ENCODE measurements around the gene P2RX6. TPM values are rescaled to one million over a fixed set of nuclear protein-coding genes. Genes with fewer than 3 reads are reported as not detected.
A peak's percentile ranks its signal among the peaks of the same experiment; 100 is the strongest.

The P2RX6 gene
- total RNA-seq, 5 donors from 2014 or later (not counting 1 experiment from before 2014, with no cell fraction given) = 0.29 to 1.6 (median 1.0) TPM

DNA sequence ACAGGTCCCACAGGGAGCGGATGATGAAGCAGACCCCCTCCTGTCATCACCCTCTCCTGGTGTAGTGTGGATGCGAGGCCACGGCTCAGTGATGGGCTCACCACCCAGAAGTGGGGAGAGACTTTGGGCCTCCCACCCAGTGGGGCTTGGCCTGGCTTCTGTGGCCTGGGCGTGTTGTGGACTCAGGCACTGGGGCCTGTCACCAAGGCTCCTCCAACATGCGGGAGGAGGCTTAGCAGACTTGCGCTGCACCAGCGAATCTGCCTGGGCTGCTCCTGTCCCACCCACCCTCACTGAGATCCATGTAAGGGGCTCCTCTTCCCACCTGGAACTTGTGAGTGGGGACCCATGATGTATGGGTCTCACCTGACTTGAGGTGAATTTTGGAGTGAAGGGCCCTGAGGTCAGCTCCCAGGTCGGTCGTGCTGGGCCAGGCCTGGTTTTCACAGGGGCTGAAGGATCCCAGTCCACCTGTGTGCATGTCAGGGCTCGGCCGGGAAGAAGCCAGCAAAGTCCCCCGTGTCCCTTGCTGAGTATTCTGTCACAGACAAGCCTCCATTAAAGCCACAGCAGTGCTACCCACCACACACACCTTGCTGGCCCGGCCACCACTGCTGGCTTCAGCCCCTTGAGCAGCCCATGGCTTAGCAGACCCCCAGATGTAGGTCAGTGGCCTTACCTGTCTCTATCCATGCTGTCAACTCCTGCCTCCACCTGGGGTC is 17.3 kb upstream of the P2RX6 start:
- no peak overlapping the region for H3K27ac Mint-ChIP-seq
- POLR2A ChIA-PET = no interaction called here
- no peak for ATAC-seq (replicated peaks in 1 of 4)

DNA sequence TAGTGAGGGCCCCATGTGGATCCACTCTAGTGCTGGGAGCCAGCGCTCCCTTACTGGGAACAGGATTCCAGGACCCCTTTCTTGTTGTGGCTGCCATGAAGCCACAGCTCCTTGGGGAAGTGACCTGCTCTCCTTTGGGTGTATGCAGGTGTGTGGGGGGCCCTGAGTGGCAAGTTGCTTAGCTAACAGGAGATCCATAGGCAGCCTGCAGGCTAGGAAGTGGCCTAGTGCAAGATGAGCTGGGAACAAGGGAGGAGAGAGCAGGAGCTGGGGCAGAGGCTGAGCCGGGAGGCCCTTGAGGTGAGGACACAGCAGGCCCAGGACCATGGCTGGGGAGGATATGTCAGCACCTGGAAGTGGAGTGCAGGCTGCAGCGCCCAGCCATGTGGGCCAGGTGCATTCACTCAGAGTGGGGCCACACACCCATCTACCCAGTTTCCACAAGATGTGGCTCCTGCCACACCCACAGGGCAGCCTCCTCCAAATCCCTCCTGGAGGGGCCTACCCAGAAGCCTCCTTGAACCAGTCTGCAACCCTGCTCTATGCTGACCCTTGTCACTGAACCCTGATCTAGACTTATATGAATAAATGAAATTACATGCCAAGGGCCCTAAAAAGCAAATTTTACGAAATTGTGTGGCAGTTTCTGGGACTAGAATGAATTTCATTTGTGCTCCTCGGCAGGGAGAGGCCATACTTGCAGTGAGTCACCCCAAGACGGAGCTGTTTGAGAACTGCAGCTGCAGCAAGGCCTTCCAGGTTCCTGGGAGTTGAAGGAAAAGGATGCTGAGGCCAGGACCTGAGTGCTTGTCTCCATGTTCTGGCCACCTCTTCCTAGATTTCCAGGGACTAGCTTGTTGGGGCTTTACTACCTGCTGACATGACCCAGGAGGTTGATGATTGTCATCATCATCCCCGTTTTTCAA is 16.3 kb upstream of the P2RX6 start:
- peaks cover 12 to 45% of the 10 kb centered on the region in 2 donors for H3K36me3 ChIP-seq (ENCODE audit: control insufficient read depth in 2 of 2, extremely low read depth in 1 of 2, insufficient read depth in 1 of 2, low read length in 1 of 2)
- peaks cover 0 to 2% of the 10 kb centered on the region in 2 experiments for H3K27me3 ChIP-seq (replicated peaks in 1 of 2; ENCODE audit: control insufficient read depth in 2 of 2, extremely low read depth in 1 of 2, insufficient read depth in 2 of 2, low read length in 1 of 2)
- Mint-ChIP-seq H3K4me3 (peak overlapping the region in 2 of 3 donors; percentile 6 to 17), H3K4me1 (peaks cover 33 to 42% (median 42%) of the 10 kb centered on the region in 3 donors), H3K9me3 (no peaks in the 10 kb centered on the region), H3K36me3 (no peaks in the 10 kb centered on the region), H3K27ac (peak overlapping the region; percentile 22 to 23), H3K27me3 (no peaks in the 10 kb centered on the region)
- CTCF ChIA-PET = no interaction called here
- H3K4me1 ChIP-seq (ENCODE audit: control insufficient read depth in 1 of 2, extremely low read depth in 1 of 2, insufficient read depth in 2 of 2, low read length in 2 of 2) = peaks cover 12 to 44% of the 10 kb centered on the region in 2 experiments
- 64% methylated on average over 6 of the region's 7 CpGs for WGBS (ENCODE audit: insufficient coverage)
- ATAC-seq (replicated peaks in 1 of 4) (no peak), DNase-seq (no peak)
- H3K27ac ChIP-seq (ENCODE audit: low read length) = no peak overlapping the region
- H3K9me3 ChIP-seq = no peaks in the 10 kb centered on the region
- H3K4me3 ChIP-seq (ENCODE audit: control insufficient read depth in 1 of 2, extremely low read depth in 1 of 2, low read length in 1 of 2) = no peak overlapping the region
- POLR2A ChIA-PET = no interaction called here

More for the DNA sequence above, 17.3 kb upstream of the P2RX6 start:
- no peaks in the 10 kb centered on the region for H3K36me3 Mint-ChIP-seq
- 87% methylated on average over 9 of the region's 13 CpGs for WGBS (ENCODE audit: insufficient coverage)
- H3K4me3 Mint-ChIP-seq = no peak overlapping the region
- H3K4me3 ChIP-seq (ENCODE audit: control insufficient read depth in 1 of 2, extremely low read depth in 1 of 2, low read length in 1 of 2) = no peak overlapping the region
- H3K9me3 ChIP-seq = no peaks in the 10 kb centered on the region
- H3K4me1 Mint-ChIP-seq = peaks cover 24 to 32% (median 32%) of the 10 kb centered on the region in 3 donors
- H3K27ac ChIP-seq (ENCODE audit: low read length) = no peak overlapping the region
- peaks cover 7 to 35% of the 10 kb centered on the region in 2 experiments for H3K4me1 ChIP-seq (ENCODE audit: control insufficient read depth in 1 of 2, extremely low read depth in 1 of 2, insufficient read depth in 2 of 2, low read length in 2 of 2)
- peaks cover 12 to 55% of the 10 kb centered on the region in 2 donors for H3K36me3 ChIP-seq (ENCODE audit: control insufficient read depth in 2 of 2, extremely low read depth in 1 of 2, insufficient read depth in 1 of 2, low read length in 1 of 2)
- H3K27me3 Mint-ChIP-seq = no peaks in the 10 kb centered on the region
- CTCF ChIA-PET = no interaction called here
- DNase-seq = no peak
- H3K9me3 Mint-ChIP-seq = no peaks in the 10 kb centered on the region
- peaks cover 0 to 2% of the 10 kb centered on the region in 2 experiments for H3K27me3 ChIP-seq (replicated peaks in 1 of 2; ENCODE audit: control insufficient read depth in 2 of 2, extremely low read depth in 1 of 2, insufficient read depth in 2 of 2, low read length in 1 of 2)

DNA sequence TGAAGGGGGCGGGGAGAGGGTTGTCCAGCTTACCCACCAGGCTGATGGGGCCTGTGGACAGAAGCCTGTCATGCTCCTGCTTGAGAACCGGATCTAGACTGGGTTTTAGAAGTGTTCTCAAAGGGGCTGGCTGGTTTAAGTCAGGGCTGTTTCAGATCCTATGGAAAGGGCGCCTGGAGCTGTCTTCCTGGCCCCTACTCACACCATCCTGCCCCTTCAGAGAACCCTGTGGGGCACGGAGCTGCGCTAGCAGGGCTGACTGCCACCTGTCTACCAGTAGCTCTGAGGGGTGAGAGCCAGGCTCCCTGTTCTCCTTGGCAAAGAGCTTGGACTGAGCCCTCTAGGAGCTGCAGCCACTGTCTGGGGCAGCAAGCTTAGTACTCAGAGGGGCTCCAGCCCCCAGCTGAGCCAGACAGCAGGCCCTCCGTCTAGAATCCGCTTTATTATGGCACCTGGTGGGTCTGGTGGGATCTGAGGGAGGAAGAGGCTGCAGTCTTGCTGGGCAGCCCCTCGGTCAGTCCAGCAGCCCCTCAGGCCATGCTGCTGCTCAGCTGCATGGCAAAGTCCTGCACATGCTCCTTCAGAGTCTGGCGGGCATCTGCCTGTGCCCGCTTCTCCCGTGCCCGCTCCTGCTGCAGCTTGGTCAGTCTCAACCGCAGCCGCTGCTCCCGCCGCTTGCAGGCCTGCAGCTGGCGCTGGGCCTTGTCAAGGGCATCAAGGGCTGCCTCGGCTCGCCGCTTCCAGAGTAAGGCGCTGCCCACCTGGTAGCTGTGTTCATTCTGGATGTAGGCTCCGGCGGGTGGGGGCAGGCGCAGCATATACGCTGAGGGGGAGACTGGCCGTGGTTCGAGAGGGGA is 15.4 kb upstream of the P2RX6 start:
- peak overlapping the region; percentile 94 to 96 (median 95) for H3K4me3 Mint-ChIP-seq
- peaks cover 39 to 43% (median 43%) of the 10 kb centered on the region in 3 donors for H3K4me1 Mint-ChIP-seq
- Histone ChIP-seq H3K27me3 (replicated peaks in 1 of 2; ENCODE audit: control insufficient read depth in 2 of 2, extremely low read depth in 1 of 2, insufficient read depth in 2 of 2, low read length in 1 of 2) (peaks cover 0 to 2% of the 10 kb centered on the region in 2 experiments), H3K9me3 (no peaks in the 10 kb centered on the region), H3K27ac (ENCODE audit: low read length) (peak overlapping the region; percentile 95), H3K4me1 (ENCODE audit: control insufficient read depth in 1 of 2, extremely low read depth in 1 of 2, insufficient read depth in 2 of 2, low read length in 2 of 2) (peaks cover 12 to 46% of the 10 kb centered on the region in 2 experiments), H3K36me3 (ENCODE audit: control insufficient read depth in 2 of 2, extremely low read depth in 1 of 2, insufficient read depth in 1 of 2, low read length in 1 of 2) (peaks cover 7 to 40% of the 10 kb centered on the region in 2 donors), H3K4me3 (ENCODE audit: control insufficient read depth in 1 of 2, extremely low read depth in 1 of 2, low read length in 1 of 2) (no peak overlapping the region)
- H3K9me3 Mint-ChIP-seq = no peaks in the 10 kb centered on the region
- ChIA-PET POLR2A (no interaction called here), CTCF (no interaction called here)
- 95% methylated on average over 25 of the region's 27 CpGs for WGBS (ENCODE audit: insufficient coverage)
- peak overlapping the region; percentile 77 to 100 for H3K27ac Mint-ChIP-seq
- DNase-seq = no peak
- no peaks in the 10 kb centered on the region for H3K27me3 Mint-ChIP-seq
- no peaks in the 10 kb centered on the region for H3K36me3 Mint-ChIP-seq
- ATAC-seq (replicated peaks in 1 of 4) = no peak

DNA sequence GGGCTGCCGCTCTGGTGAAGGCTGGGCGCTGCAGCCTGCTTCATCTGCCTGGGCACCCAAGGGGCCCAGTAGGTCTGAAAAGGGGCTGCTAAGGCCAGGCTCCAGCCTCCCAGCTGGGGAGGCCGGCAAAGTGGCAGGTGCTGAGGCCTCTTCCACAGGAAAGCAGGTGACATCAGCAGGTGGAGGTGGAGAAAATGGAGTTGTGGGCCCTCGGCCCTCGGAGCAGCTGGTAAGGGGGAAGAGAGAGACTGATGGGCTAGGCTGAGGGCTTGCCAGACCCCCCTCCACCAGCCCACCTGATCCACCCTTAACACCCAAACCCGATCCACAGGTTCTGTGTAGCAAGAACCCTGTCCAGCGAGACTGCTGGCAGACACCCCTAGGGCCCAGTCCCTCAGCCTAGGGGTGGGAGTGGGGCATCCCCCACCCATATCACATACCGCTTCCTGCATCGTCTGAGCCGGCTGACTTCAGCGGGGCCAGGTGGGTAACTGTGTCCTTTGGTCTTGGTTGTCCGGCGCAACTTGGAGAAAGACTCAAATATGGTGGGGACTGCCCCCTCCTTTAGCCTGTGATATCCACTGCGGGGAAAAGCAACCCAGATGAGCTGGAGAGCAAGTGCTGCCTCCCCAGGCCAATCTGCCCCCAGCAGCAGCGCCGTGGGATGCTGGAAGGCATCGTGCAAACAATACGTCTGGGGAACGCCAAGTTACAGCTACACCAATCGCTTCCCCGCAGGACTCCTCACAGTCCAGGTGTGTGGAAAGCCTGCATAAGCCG is 14.6 kb upstream of the P2RX6 start:
- no peak for DNase-seq
- Mint-ChIP-seq H3K36me3 (no peaks in the 10 kb centered on the region), H3K4me3 (peak overlapping the region; percentile 94 to 96 (median 95)), H3K27ac (peak overlapping the region; percentile 98 to 100), H3K4me1 (peaks cover 39 to 43% (median 43%) of the 10 kb centered on the region in 3 donors), H3K27me3 (no peaks in the 10 kb centered on the region), H3K9me3 (no peaks in the 10 kb centered on the region)
- no peak for ATAC-seq (replicated peaks in 1 of 4)
- CTCF ChIA-PET = no interaction called here
- H3K36me3 ChIP-seq (ENCODE audit: control insufficient read depth in 2 of 2, extremely low read depth in 1 of 2, insufficient read depth in 1 of 2, low read length in 1 of 2) = peaks cover 7 to 38% of the 10 kb centered on the region in 2 donors
- H3K27ac ChIP-seq (ENCODE audit: low read length) = peak overlapping the region; percentile 95
- POLR2A ChIA-PET = no interaction called here
- H3K9me3 ChIP-seq = no peaks in the 10 kb centered on the region
- H3K4me3 ChIP-seq (ENCODE audit: control insufficient read depth in 1 of 2, extremely low read depth in 1 of 2, low read length in 1 of 2) = peak overlapping the region; percentile 82 to 94
- 65% methylated on average over 14 of the region's 22 CpGs for WGBS (ENCODE audit: insufficient coverage)
- H3K4me1 ChIP-seq (ENCODE audit: control insufficient read depth in 1 of 2, extremely low read depth in 1 of 2, insufficient read depth in 2 of 2, low read length in 2 of 2) = peaks cover 12 to 46% of the 10 kb centered on the region in 2 experiments
- H3K27me3 ChIP-seq (replicated peaks in 1 of 2; ENCODE audit: control insufficient read depth in 2 of 2, extremely low read depth in 1 of 2, insufficient read depth in 2 of 2, low read length in 1 of 2) = peaks cover 0 to 2% of the 10 kb centered on the region in 2 experiments

- H3K4me1 ChIP-seq (ENCODE audit: control insufficient read depth in 1 of 2, extremely low read depth in 1 of 2, insufficient read depth in 2 of 2, low read length in 2 of 2) = peaks cover 12 to 46% of the 10 kb centered on the region in 2 experiments
- peaks cover 7 to 34% of the 10 kb centered on the region in 2 donors for H3K36me3 ChIP-seq (ENCODE audit: control insufficient read depth in 2 of 2, extremely low read depth in 1 of 2, insufficient read depth in 1 of 2, low read length in 1 of 2)
- Mint-ChIP-seq H3K4me3 (peak overlapping the region; percentile 94 to 96 (median 95)), H3K9me3 (no peaks in the 10 kb centered on the region), H3K36me3 (no peaks in the 10 kb centered on the region), H3K4me1 (peaks cover 39 to 43% (median 43%) of the 10 kb centered on the region in 3 donors), H3K27me3 (no peaks in the 10 kb centered on the region), H3K27ac (peak overlapping the region; percentile 98 to 100)
- H3K9me3 ChIP-seq = no peaks in the 10 kb centered on the region
- ChIA-PET CTCF (no interaction called here), POLR2A (no interaction called here)
- WGBS (ENCODE audit: insufficient coverage) = 2% methylated on average over 22 of the region's 26 CpGs
- peak in 1 of 35 experiments; percentile 7 for DNase-seq
- H3K27me3 ChIP-seq (replicated peaks in 1 of 2; ENCODE audit: control insufficient read depth in 2 of 2, extremely low read depth in 1 of 2, insufficient read depth in 2 of 2, low read length in 1 of 2) = peaks cover 0 to 2% of the 10 kb centered on the region in 2 experiments
- no peak for ATAC-seq (replicated peaks in 1 of 4)
- peak overlapping the region; percentile 82 to 94 for H3K4me3 ChIP-seq (ENCODE audit: control insufficient read depth in 1 of 2, extremely low read depth in 1 of 2, low read length in 1 of 2)
- peak overlapping the region; percentile 95 for H3K27ac ChIP-seq (ENCODE audit: low read length)
These were observed 13.9 kb upstream of the P2RX6 start for GRCh38 chr22:21000987-21001600.
